Choroid plexus epithelial cell (primary cell): ENCODE results near the gene ASTN1.
A peak's percentile ranks its signal among the peaks of the same experiment; 100 is the strongest.

ENCODE experiments used
- DNase-seq: peaks from one replicate; pipeline ENCODE4 v3.0.0-alpha.2; 2010; ENCODE audit warnings: low read depth
- H3K4me3 ChIP-seq: 2 replicates; pipeline ENCODE4 v1.5.1; 2011; ENCODE audit warnings: low read depth, mild to moderate bottlenecking, control low read depth, low read length, moderate library complexity
- CTCF ChIP-seq: conservative IDR thresholded peaks from 2 replicates; pipeline ENCODE4 v1.5.1; 2011; ENCODE audit warnings: low read depth, mild to moderate bottlenecking, control low read depth, inconsistent platforms, low read length, moderate library complexity

The ASTN1 gene

DNA sequence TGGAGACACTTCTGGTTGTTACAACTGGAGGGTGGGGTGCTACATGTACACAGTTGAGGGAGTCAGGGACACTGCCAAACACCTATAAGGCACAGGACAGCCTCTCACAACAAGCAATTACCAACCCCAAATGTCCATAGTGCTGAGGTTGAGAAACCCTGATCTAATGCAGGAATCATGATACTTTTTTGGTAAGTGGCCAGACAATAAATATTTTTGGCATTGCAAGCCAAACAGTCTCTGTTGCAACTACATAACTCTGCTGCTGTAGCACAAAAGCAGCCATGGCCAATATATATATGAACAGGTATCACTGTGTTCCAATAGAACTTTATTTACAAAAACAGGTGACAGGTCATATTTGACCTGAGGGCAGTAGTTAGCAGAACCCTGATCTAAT lies 177.5 kb downstream of the ASTN1 start:
- H3K4me3 ChIP-seq: no peak overlapping the region
- DNase-seq: peak; percentile 10
- TF ChIP-seq CTCF: no peak

GRCh38 chr1:176983731-176984130 lies 180.8 kb downstream of the ASTN1 start:
- no peak for TF ChIP-seq CTCF
- H3K4me3 ChIP-seq: no peak overlapping the region
- DNase-seq: no peak

GRCh38 chr1:176976771-176977170 lies 187.7 kb downstream of the ASTN1 start:
- no peak overlapping the region for H3K4me3 ChIP-seq
- DNase-seq: no peak
- TF ChIP-seq CTCF: no peak

- no peak for TF ChIP-seq CTCF
- no peak for DNase-seq
- H3K4me3 ChIP-seq: no peak overlapping the region
Measured at GRCh38 chr1:176976225-176976624, 188.3 kb downstream of the ASTN1 start.

GRCh38 chr1:176964687-176965086 lies 199.8 kb downstream of the ASTN1 start:
- no peak for TF ChIP-seq CTCF
- H3K4me3 ChIP-seq: no peak overlapping the region
- no peak for DNase-seq

DNA sequence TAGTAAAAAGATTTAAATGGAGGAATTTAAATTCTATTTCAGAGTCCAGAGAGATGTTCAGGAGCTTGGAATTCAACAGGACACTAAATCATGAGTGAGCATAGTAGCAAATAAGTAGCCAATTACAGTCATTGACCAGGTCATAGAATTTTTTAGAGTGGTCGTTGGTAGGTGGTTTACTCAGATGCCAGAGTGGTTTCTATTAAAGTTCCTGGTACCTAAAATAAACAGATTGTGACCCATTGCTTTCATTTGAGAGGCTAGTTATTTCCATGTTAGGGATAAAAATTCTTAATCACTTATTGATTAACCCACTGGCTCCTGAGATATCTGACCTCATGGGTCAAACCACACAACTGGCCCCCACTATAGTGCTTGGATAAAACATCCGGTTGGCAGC lies 201.3 kb downstream of the ASTN1 start:
- TF ChIP-seq CTCF: no peak
- DNase-seq: no peak
- H3K4me3 ChIP-seq: no peak overlapping the region

GRCh38 chr1:176961678-176962077 lies 202.8 kb downstream of the ASTN1 start:
- TF ChIP-seq CTCF: no peak
- H3K4me3 ChIP-seq: no peak overlapping the region
- DNase-seq: no peak
